ENCODE data around the gene AGER.
"Not testable (repeated sequence)": the region's sequence is repeated elsewhere in the genome, so short reads cannot be mapped to it uniquely, and the experiment has no call there.

Gene AGER

GRCh38 chr6:32213649-32214048, 29.6 kb upstream of the AGER start:
- Histone ChIP-seq H3K27me3 (ENCODE audit: low read depth, low read length) (no peaks in the 10 kb centered on the region), H3K36me3 (ENCODE audit: control insufficient read depth in 1 of 2, insufficient read depth in 2 of 2, low read length in 2 of 2) (no peaks in the 10 kb centered on the region), H3K4me1 (ENCODE audit: control insufficient read depth in 1 of 2, insufficient read depth in 2 of 2, low read length in 2 of 2) (no peaks in the 10 kb centered on the region), H3K9me3 (ENCODE audit: control insufficient read depth in 1 of 2, low read length in 2 of 2) (no peaks in the 10 kb centered on the region), H3K4me3 (ENCODE audit: low read depth in 1 of 2, low read length in 2 of 2) (no peak overlapping the region), H3K27ac (ENCODE audit: low read length) (no peak overlapping the region)

- no peak overlapping the region for H3K27ac ChIP-seq (ENCODE audit: low read length)
- H3K4me3 ChIP-seq (ENCODE audit: low read depth in 1 of 2, low read length in 2 of 2) = no peak overlapping the region
- no peaks in the 10 kb centered on the region for H3K36me3 ChIP-seq (ENCODE audit: control insufficient read depth in 1 of 2, insufficient read depth in 2 of 2, low read length in 2 of 2)
These were observed 28.2 kb upstream of the AGER start for GRCh38 chr6:32212076-32212760.

GRCh38 chr6:32211432-32211831, 27.4 kb upstream of the AGER start:
- H3K9me3 ChIP-seq (ENCODE audit: control insufficient read depth in 1 of 2, low read length in 2 of 2); H3K4me1 ChIP-seq (ENCODE audit: control insufficient read depth in 1 of 2, insufficient read depth in 2 of 2, low read length in 2 of 2); H3K27me3 ChIP-seq (ENCODE audit: low read depth, low read length); H3K36me3 ChIP-seq (ENCODE audit: control insufficient read depth in 1 of 2, insufficient read depth in 2 of 2, low read length in 2 of 2); H3K27ac ChIP-seq (ENCODE audit: low read length); H3K4me3 ChIP-seq (ENCODE audit: low read depth in 1 of 2, low read length in 2 of 2): not testable (repeated sequence)

More at GRCh38 chr6:32212076-32212760, 28.2 kb upstream of the AGER start:
- no peaks in the 10 kb centered on the region for H3K9me3 ChIP-seq (ENCODE audit: control insufficient read depth in 1 of 2, low read length in 2 of 2)
- H3K4me1 ChIP-seq (ENCODE audit: control insufficient read depth in 1 of 2, insufficient read depth in 2 of 2, low read length in 2 of 2) = no peaks in the 10 kb centered on the region
- no peaks in the 10 kb centered on the region for H3K27me3 ChIP-seq (ENCODE audit: low read depth, low read length)

- no peaks in the 10 kb centered on the region for H3K27me3 ChIP-seq (ENCODE audit: low read depth, low read length)
- H3K4me1 ChIP-seq (ENCODE audit: control insufficient read depth in 1 of 2, insufficient read depth in 2 of 2, low read length in 2 of 2) = no peaks in the 10 kb centered on the region
- H3K4me3 ChIP-seq (ENCODE audit: low read depth in 1 of 2, low read length in 2 of 2) = no peak overlapping the region
- no peaks in the 10 kb centered on the region for H3K9me3 ChIP-seq (ENCODE audit: control insufficient read depth in 1 of 2, low read length in 2 of 2)
- no peaks in the 10 kb centered on the region for H3K36me3 ChIP-seq (ENCODE audit: control insufficient read depth in 1 of 2, insufficient read depth in 2 of 2, low read length in 2 of 2)
- H3K27ac ChIP-seq (ENCODE audit: low read length) = no peak overlapping the region
These were observed 26.1 kb upstream of the AGER start for GRCh38 chr6:32210191-32210601.

- Histone ChIP-seq H3K4me1 (ENCODE audit: control insufficient read depth in 1 of 2, insufficient read depth in 2 of 2, low read length in 2 of 2) (no peaks in the 10 kb centered on the region), H3K36me3 (ENCODE audit: control insufficient read depth in 1 of 2, insufficient read depth in 2 of 2, low read length in 2 of 2) (no peaks in the 10 kb centered on the region)
These were observed 24.9 kb upstream of the AGER start for GRCh38 chr6:32208996-32209395.

GRCh38 chr6:32204268-32204715, 20.2 kb upstream of the AGER start:
- H3K27me3 ChIP-seq (ENCODE audit: low read depth, low read length) = no peaks in the 10 kb centered on the region
- no peak overlapping the region for H3K27ac ChIP-seq (ENCODE audit: low read length)
- H3K36me3 ChIP-seq (ENCODE audit: control insufficient read depth in 1 of 2, insufficient read depth in 2 of 2, low read length in 2 of 2) = no peaks in the 10 kb centered on the region
- H3K9me3 ChIP-seq (ENCODE audit: control insufficient read depth in 1 of 2, low read length in 2 of 2) = no peaks in the 10 kb centered on the region
- H3K4me1 ChIP-seq (ENCODE audit: control insufficient read depth in 1 of 2, insufficient read depth in 2 of 2, low read length in 2 of 2) = no peaks in the 10 kb centered on the region
- no peak overlapping the region for H3K4me3 ChIP-seq (ENCODE audit: low read depth in 1 of 2, low read length in 2 of 2)

More at GRCh38 chr6:32208996-32209395, 24.9 kb upstream of the AGER start:
- Histone ChIP-seq H3K27me3 (ENCODE audit: low read depth, low read length) (no peaks in the 10 kb centered on the region), H3K27ac (ENCODE audit: low read length) (no peak overlapping the region), H3K4me3 (ENCODE audit: low read depth in 1 of 2, low read length in 2 of 2) (no peak overlapping the region), H3K9me3 (ENCODE audit: control insufficient read depth in 1 of 2, low read length in 2 of 2) (no peaks in the 10 kb centered on the region)

GRCh38 chr6:32203426-32204267, 19.6 kb upstream of the AGER start:
- Histone ChIP-seq H3K27me3 (ENCODE audit: low read depth, low read length) (no peaks in the 10 kb centered on the region), H3K36me3 (ENCODE audit: control insufficient read depth in 1 of 2, insufficient read depth in 2 of 2, low read length in 2 of 2) (no peaks in the 10 kb centered on the region), H3K9me3 (ENCODE audit: control insufficient read depth in 1 of 2, low read length in 2 of 2) (no peaks in the 10 kb centered on the region), H3K27ac (ENCODE audit: low read length) (no peak overlapping the region), H3K4me1 (ENCODE audit: control insufficient read depth in 1 of 2, insufficient read depth in 2 of 2, low read length in 2 of 2) (no peaks in the 10 kb centered on the region), H3K4me3 (ENCODE audit: low read depth in 1 of 2, low read length in 2 of 2) (no peak overlapping the region)

- H3K4me1 ChIP-seq (ENCODE audit: control insufficient read depth in 1 of 2, insufficient read depth in 2 of 2, low read length in 2 of 2) = peaks cover 0 to 2% of the 10 kb centered on the region in 2 donors
- no peak overlapping the region for H3K27ac ChIP-seq (ENCODE audit: low read length)
- H3K4me3 ChIP-seq (ENCODE audit: low read depth in 1 of 2, low read length in 2 of 2) = no peak overlapping the region
- no peaks in the 10 kb centered on the region for H3K9me3 ChIP-seq (ENCODE audit: control insufficient read depth in 1 of 2, low read length in 2 of 2)
- H3K27me3 ChIP-seq (ENCODE audit: low read depth, low read length) = no peaks in the 10 kb centered on the region
- H3K36me3 ChIP-seq (ENCODE audit: control insufficient read depth in 1 of 2, insufficient read depth in 2 of 2, low read length in 2 of 2) = no peaks in the 10 kb centered on the region
These were observed 18.1 kb upstream of the AGER start for GRCh38 chr6:32202186-32202585.

GRCh38 chr6:32200711-32201475, 16.8 kb upstream of the AGER start:
- H3K9me3 ChIP-seq (ENCODE audit: control insufficient read depth in 1 of 2, low read length in 2 of 2) = no peaks in the 10 kb centered on the region
- peaks cover 0 to 5% of the 10 kb centered on the region in 2 donors for H3K36me3 ChIP-seq (ENCODE audit: control insufficient read depth in 1 of 2, insufficient read depth in 2 of 2, low read length in 2 of 2)
- peaks cover 0 to 6% of the 10 kb centered on the region in 2 donors for H3K4me1 ChIP-seq (ENCODE audit: control insufficient read depth in 1 of 2, insufficient read depth in 2 of 2, low read length in 2 of 2)
- no peak overlapping the region for H3K27ac ChIP-seq (ENCODE audit: low read length)
- no peak overlapping the region for H3K4me3 ChIP-seq (ENCODE audit: low read depth in 1 of 2, low read length in 2 of 2)
- no peaks in the 10 kb centered on the region for H3K27me3 ChIP-seq (ENCODE audit: low read depth, low read length)

- no peak overlapping the region for H3K4me3 ChIP-seq (ENCODE audit: low read depth in 1 of 2, low read length in 2 of 2)
These were observed 14.8 kb upstream of the AGER start for GRCh38 chr6:32198866-32199265.

GRCh38 chr6:32198345-32198696, 14.3 kb upstream of the AGER start:
- no peak overlapping the region for H3K27ac ChIP-seq (ENCODE audit: low read length)
- H3K4me1 ChIP-seq (ENCODE audit: control insufficient read depth in 1 of 2, insufficient read depth in 2 of 2, low read length in 2 of 2) = peaks cover 11 to 12% of the 10 kb centered on the region in 2 donors
- peaks cover 0 to 6% of the 10 kb centered on the region in 2 donors for H3K36me3 ChIP-seq (ENCODE audit: control insufficient read depth in 1 of 2, insufficient read depth in 2 of 2, low read length in 2 of 2)

More at GRCh38 chr6:32198866-32199265, 14.8 kb upstream of the AGER start:
- Histone ChIP-seq H3K36me3 (ENCODE audit: control insufficient read depth in 1 of 2, insufficient read depth in 2 of 2, low read length in 2 of 2) (peaks cover 0 to 6% of the 10 kb centered on the region in 2 donors), H3K27me3 (ENCODE audit: low read depth, low read length) (no peaks in the 10 kb centered on the region), H3K9me3 (ENCODE audit: control insufficient read depth in 1 of 2, low read length in 2 of 2) (no peaks in the 10 kb centered on the region), H3K4me1 (ENCODE audit: control insufficient read depth in 1 of 2, insufficient read depth in 2 of 2, low read length in 2 of 2) (peaks cover 11 to 12% of the 10 kb centered on the region in 2 donors), H3K27ac (ENCODE audit: low read length) (no peak overlapping the region)

More at GRCh38 chr6:32198345-32198696, 14.3 kb upstream of the AGER start:
- H3K9me3 ChIP-seq (ENCODE audit: control insufficient read depth in 1 of 2, low read length in 2 of 2) = no peaks in the 10 kb centered on the region
- H3K4me3 ChIP-seq (ENCODE audit: low read depth in 1 of 2, low read length in 2 of 2) = no peak overlapping the region
- H3K27me3 ChIP-seq (ENCODE audit: low read depth, low read length) = no peaks in the 10 kb centered on the region
